GM12878 (cell line): ENCODE results near the gene GLT8D2. TPM values are rescaled to one million over a fixed set of nuclear protein-coding genes. Genes with fewer than 3 reads are reported as not detected.
A peak's percentile ranks its signal among the peaks of the same experiment; 100 is the strongest.

Experiments used
- ASH2L ChIP-seq: fragments of 300-600, 200-600 bp; sonication (generic); IDR thresholded peaks from 2 replicates; pipeline ENCODE4 v1.6.1; 2017; ENCODE audit warnings: low read depth, mild to moderate bottlenecking, borderline replicate concordance
- BCL11A ChIP-seq: IDR thresholded peaks from 2 replicates; pipeline ENCODE4 v1.6.1; 2011; ENCODE audit warnings: low read depth, low read length
- FOS ChIP-seq: IDR thresholded peaks from 3 replicates; pipeline ENCODE4 v1.6.1; 2011; ENCODE audit warnings: borderline replicate concordance; ENCODE audit not compliant: insufficient read length; ENCODE audit errors: extremely low read depth
- IRF4 ChIP-seq: IDR thresholded peaks from 2 replicates; pipeline ENCODE4 v1.6.1; 2011; ENCODE audit warnings: low read depth, low read length
- NFXL1 ChIP-seq: fragments of 450-650 bp; IDR thresholded peaks from 2 replicates; pipeline ENCODE4 v1.6.1; 2017; ENCODE audit warnings: antibody characterized with exemption, mild to moderate bottlenecking, borderline replicate concordance
- RBBP5 ChIP-seq: fragments of 200-600 bp; sonication (generic); conservative IDR thresholded peaks from 2 replicates; pipeline ENCODE4 v1.6.1; 2016
- RUNX3 ChIP-seq: IDR thresholded peaks from 2 replicates; pipeline ENCODE4 v1.6.1; 2012; ENCODE audit warnings: low read length, inconsistent platforms
- SP1 ChIP-seq: IDR thresholded peaks from one replicate; pipeline ENCODE4 v1.6.1; 2011; ENCODE audit warnings: low read depth, low read length
- ZNF274 ChIP-seq: IDR thresholded peaks from one replicate; pipeline ENCODE4 v1.8.0; 2011; ENCODE audit not compliant: insufficient read length, insufficient read depth
- polyA plus RNA-seq, 11 experiments: library from polyadenylated mRNA; depleted of rRNA in 4 of 11; unstranded in 6 of 11; stranded (reverse) in 5 of 11; fragments of >200 nt; fragmentation: Nextera tagmentation in 4 of 11; fragmentation: Illumina TruSeq in 1 of 11; extraction: Ambion mirVana in 4 of 11; extraction: Trizol in 1 of 11; gene quantifications; 1 replicate in 1 of 11; 2 replicates in 10 of 11; pipeline versions ENCODE4 v1.2.1 to v1.2.3, GENCODE V29; 2011 to 2016; ENCODE audit warnings: inconsistent platforms in 2 of 11, missing spikeins in 2 of 11, low read depth in 1 of 11
- total RNA-seq, 4 experiments: library from RNA; depleted of rRNA in 3 of 4; stranded (reverse); fragments of >200 nt in 3 of 4; fragmentation: Illumina TruSeq in 1 of 4; extraction: Trizol in 1 of 4; gene quantifications; 2 replicates each; pipeline versions ENCODE4 v1.2.1 to v1.2.3, GENCODE V29; 2013 to 2021
- TF ChIP-seq, protein P1 (sequence below): IDR thresholded peaks from 2 replicates; pipeline ENCODE4 v1.6.1; 2011; ENCODE audit warnings: mild to moderate bottlenecking, low read depth, low read length, moderate library complexity; ENCODE audit not compliant: insufficient replicate concordance
- TF ChIP-seq, protein P2 (sequence below): fragments of 450-650 bp; IDR thresholded peaks from 2 replicates; pipeline ENCODE4 v1.6.1; 2018; ENCODE audit warnings: mild to moderate bottlenecking, low read depth, moderate library complexity; ENCODE audit not compliant: partially characterized antibody
- TF ChIP-seq, protein P3 (sequence below): fragments of 450-650 bp; formaldehyde crosslinking; IDR thresholded peaks from 2 replicates; pipeline ENCODE4 v1.4.0; 2022; ENCODE audit warnings: mild to moderate bottlenecking, moderate library complexity
- TF ChIP-seq, protein P4 (sequence below): fragments of 450-650 bp; IDR thresholded peaks from 2 replicates; pipeline ENCODE4 v1.6.1; 2016; ENCODE audit warnings: mild to moderate bottlenecking
- TF ChIP-seq, protein P5 (sequence below): fragments of 450-650 bp; IDR thresholded peaks from 2 replicates; pipeline ENCODE4 v1.6.1; 2016; ENCODE audit warnings: mild to moderate bottlenecking
- TF ChIP-seq, protein P6 (sequence below): IDR thresholded peaks from 2 replicates; pipeline ENCODE4 v1.6.1; 2012; ENCODE audit warnings: low read depth, low read length, improper control_type of control experiment

GLT8D2 gene
- total and polyA plus RNA-seq, 10 of the 15 experiments (the other 5 are each of a cell fraction or from before 2014, with no cell fraction given): 0.06 to 0.80 (median 0.37) TPM; not detected in 1

DNA sequence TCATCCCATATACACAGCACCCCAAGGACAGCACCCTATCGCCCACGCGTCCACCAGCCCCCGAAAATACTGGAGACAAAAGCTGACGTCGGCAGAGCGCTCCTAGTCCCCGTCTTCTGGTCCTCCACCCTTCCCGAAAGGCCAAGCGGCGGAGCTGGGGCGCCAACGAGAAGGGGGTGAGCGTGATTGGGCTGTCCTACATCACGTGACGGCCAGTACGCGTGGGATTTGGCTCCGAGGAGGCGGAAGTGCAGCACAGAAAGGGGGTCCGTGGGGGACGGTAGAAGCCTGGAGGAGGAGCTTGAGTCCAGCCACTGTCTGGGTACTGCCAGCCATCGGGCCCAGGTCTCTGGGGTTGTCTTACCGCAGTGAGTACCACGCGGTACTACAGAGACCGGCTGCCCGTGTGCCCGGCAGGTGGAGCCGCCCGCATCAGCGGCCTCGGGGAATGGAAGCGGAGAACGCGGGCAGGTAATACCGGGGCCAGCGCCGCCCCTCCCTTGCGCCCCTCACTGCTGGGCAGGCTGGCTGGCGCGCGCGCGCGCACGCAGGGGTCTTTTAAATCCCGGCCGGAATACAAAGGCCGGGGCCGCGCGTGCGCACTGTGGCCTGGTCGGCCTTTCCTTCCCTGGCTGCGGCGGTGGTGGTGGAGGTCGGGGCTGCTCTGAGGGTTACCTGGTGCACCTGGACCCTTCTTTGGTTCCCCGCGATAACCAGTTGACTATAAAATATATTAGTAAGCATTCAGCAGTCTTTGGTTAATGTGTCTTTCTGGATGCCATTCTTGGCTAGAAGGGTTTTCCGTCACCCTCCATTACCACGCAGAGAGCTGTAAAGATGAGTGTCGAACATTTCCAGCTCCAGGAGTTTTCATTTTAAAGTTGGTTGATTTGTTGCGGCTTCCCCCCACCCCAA is 84.1 kb downstream of the GLT8D2 start, which contains the start of gene TDG (continued):
- TF ChIP-seq, protein P1, sequence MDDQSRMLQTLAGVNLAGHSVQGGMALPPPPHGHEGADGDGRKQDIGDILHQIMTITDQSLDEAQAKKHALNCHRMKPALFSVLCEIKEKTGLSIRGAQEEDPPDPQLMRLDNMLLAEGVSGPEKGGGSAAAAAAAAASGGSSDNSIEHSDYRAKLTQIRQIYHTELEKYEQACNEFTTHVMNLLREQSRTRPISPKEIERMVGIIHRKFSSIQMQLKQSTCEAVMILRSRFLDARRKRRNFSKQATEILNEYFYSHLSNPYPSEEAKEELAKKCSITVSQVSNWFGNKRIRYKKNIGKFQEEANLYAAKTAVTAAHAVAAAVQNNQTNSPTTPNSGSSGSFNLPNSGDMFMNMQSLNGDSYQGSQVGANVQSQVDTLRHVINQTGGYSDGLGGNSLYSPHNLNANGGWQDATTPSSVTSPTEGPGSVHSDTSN: no peak
- TF ChIP-seq BCL11A (0 out of 2 replicates have a peak, but pooled peaks have one; percentile 13), ZNF274 (no peak), IRF4 (no peak), RBBP5 (no peak), NFXL1 (no peak), RUNX3 (peak; percentile 69), ASH2L (peak; percentile 86; the same call in 1 of the 2 replicates), FOS (no peak), SP1 (peak; percentile 78)
- TF ChIP-seq, protein P2, sequence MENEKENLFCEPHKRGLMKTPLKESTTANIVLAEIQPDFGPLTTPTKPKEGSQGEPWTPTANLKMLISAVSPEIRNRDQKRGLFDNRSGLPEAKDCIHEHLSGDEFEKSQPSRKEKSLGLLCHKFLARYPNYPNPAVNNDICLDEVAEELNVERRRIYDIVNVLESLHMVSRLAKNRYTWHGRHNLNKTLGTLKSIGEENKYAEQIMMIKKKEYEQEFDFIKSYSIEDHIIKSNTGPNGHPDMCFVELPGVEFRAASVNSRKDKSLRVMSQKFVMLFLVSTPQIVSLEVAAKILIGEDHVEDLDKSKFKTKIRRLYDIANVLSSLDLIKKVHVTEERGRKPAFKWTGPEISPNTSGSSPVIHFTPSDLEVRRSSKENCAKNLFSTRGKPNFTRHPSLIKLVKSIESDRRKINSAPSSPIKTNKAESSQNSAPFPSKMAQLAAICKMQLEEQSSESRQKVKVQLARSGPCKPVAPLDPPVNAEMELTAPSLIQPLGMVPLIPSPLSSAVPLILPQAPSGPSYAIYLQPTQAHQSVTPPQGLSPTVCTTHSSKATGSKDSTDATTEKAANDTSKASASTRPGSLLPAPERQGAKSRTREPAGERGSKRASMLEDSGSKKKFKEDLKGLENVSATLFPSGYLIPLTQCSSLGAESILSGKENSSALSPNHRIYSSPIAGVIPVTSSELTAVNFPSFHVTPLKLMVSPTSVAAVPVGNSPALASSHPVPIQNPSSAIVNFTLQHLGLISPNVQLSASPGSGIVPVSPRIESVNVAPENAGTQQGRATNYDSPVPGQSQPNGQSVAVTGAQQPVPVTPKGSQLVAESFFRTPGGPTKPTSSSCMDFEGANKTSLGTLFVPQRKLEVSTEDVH: no peak
- TF ChIP-seq, protein P3, sequence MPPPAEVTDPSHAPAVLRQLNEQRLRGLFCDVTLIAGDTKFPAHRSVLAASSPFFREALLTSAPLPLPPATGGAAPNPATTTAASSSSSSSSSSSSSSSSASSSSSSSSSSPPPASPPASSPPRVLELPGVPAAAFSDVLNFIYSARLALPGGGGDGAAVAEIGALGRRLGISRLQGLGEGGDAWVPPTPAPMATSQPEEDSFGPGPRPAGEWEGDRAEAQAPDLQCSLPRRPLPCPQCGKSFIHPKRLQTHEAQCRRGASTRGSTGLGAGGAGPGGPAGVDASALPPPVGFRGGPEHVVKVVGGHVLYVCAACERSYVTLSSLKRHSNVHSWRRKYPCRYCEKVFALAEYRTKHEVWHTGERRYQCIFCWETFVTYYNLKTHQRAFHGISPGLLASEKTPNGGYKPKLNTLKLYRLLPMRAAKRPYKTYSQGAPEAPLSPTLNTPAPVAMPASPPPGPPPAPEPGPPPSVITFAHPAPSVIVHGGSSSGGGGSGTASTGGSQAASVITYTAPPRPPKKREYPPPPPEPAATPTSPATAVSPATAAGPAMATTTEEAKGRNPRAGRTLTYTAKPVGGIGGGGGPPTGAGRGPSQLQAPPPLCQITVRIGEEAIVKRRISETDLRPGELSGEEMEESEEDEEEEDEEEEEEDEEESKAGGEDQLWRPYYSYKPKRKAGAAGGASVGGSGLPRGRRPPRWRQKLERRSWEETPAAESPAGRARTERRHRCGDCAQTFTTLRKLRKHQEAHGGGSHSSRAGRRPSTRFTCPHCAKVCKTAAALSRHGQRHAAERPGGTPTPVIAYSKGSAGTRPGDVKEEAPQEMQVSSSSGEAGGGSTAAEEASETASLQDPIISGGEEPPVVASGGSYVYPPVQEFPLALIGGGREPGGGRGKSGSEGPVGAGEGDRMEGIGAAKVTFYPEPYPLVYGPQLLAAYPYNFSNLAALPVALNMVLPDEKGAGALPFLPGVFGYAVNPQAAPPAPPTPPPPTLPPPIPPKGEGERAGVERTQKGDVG (CRISPR knock-in tag): no peak; the same call in 1 of the 2 replicates
- TF ChIP-seq, protein P4, sequence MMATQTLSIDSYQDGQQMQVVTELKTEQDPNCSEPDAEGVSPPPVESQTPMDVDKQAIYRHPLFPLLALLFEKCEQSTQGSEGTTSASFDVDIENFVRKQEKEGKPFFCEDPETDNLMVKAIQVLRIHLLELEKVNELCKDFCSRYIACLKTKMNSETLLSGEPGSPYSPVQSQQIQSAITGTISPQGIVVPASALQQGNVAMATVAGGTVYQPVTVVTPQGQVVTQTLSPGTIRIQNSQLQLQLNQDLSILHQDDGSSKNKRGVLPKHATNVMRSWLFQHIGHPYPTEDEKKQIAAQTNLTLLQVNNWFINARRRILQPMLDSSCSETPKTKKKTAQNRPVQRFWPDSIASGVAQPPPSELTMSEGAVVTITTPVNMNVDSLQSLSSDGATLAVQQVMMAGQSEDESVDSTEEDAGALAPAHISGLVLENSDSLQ: no peak; the same call in 1 of the 2 replicates
- TF ChIP-seq, protein P5, sequence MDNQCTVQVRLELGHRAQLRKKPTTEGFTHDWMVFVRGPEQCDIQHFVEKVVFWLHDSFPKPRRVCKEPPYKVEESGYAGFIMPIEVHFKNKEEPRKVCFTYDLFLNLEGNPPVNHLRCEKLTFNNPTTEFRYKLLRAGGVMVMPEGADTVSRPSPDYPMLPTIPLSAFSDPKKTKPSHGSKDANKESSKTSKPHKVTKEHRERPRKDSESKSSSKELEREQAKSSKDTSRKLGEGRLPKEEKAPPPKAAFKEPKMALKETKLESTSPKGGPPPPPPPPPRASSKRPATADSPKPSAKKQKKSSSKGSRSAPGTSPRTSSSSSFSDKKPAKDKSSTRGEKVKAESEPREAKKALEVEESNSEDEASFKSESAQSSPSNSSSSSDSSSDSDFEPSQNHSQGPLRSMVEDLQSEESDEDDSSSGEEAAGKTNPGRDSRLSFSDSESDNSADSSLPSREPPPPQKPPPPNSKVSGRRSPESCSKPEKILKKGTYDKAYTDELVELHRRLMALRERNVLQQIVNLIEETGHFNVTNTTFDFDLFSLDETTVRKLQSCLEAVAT: peak; percentile 60; the same call in 1 of the 2 replicates
- TF ChIP-seq, protein P6, sequence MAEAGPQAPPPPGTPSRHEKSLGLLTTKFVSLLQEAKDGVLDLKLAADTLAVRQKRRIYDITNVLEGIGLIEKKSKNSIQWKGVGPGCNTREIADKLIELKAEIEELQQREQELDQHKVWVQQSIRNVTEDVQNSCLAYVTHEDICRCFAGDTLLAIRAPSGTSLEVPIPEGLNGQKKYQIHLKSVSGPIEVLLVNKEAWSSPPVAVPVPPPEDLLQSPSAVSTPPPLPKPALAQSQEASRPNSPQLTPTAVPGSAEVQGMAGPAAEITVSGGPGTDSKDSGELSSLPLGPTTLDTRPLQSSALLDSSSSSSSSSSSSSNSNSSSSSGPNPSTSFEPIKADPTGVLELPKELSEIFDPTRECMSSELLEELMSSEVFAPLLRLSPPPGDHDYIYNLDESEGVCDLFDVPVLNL: no peak
